Brain pericyte (primary cell): ENCODE measurements around the gene RALB.

ENCODE experiments used
- DNase-seq: peaks from one replicate; pipeline ENCODE4 v3.0.0-alpha.2; 2012; ENCODE audit warnings: low read depth, low spot score

The RALB gene

GRCh38 chr2:120338015-120338414 is 85.4 kb downstream of the RALB start:
- no peak for DNase-seq

DNA sequence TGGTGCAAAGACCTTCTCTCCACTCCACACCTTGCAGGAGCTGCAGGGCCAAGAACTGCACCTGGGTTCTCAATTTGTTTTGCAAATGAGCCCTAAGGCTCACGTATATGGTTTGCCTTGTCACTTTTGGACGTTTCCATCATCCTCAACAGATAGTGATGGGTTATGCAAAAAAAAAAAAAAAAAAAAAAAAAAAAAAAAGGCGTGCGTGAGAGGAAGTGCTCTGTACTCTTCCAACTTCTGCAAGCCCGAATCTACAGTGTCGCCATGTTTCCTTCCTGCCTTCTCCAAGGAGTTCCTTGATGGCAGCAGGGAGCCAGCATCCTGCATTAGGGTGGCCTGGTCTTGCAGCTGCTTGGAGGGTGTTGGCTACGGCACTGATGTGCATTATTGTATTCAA is 89.3 kb downstream of the RALB start:
- no peak for DNase-seq

GRCh38 chr2:120342446-120342845 is 89.8 kb downstream of the RALB start:
- DNase-seq = no peak

GRCh38 chr2:120343100-120343432 is 90.4 kb downstream of the RALB start:
- DNase-seq = no peak

- DNase-seq = no peak
Measured at GRCh38 chr2:120343433-120344105, 90.9 kb downstream of the RALB start.
